ENCODE data around the gene PTPRR.

The PTPRR gene

GRCh38 chr12:70609203-70609602 is 311.3 kb downstream of the PTPRR start:
- Mint-ChIP-seq H3K4me3 (no peak overlapping the region), H3K36me3 (ENCODE audit: low read depth) (no peaks in the 10 kb centered on the region), H3K27me3 (ENCODE audit: low read depth) (peaks cover 51% of the 10 kb centered on the region)

GRCh38 chr12:70608184-70608583 is 312.4 kb downstream of the PTPRR start:
- H3K36me3 Mint-ChIP-seq (ENCODE audit: low read depth) = no peaks in the 10 kb centered on the region
- H3K27me3 Mint-ChIP-seq (ENCODE audit: low read depth) = peaks cover 45% of the 10 kb centered on the region
- H3K27ac Mint-ChIP-seq = no peak overlapping the region
- no peaks in the 10 kb centered on the region for H3K9me3 Mint-ChIP-seq
- no peak overlapping the region for H3K4me3 Mint-ChIP-seq
- no peaks in the 10 kb centered on the region for H3K4me1 Mint-ChIP-seq (ENCODE audit: low read depth)

More at GRCh38 chr12:70609203-70609602, 311.3 kb downstream of the PTPRR start:
- no peaks in the 10 kb centered on the region for H3K4me1 Mint-ChIP-seq (ENCODE audit: low read depth)
- no peak overlapping the region for H3K27ac Mint-ChIP-seq
- H3K9me3 Mint-ChIP-seq = no peaks in the 10 kb centered on the region

DNA sequence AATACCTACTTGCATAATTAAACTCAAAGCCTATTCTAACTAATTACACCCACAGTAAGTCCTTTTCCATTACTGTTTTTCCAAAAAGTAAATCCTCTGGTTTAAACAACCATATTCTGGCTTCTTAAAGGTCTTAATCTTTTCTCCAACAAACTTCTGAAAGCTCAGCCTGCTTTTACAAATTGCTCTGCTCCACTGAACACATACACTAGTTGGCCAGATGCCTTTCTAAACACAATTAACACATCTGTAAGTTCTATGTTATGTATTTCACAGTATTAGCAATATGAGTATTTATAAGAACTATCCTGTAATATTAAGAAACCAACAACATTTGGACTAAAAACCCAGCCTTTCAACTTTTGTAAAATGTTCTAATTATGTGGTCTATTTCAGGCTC is 313.4 kb downstream of the PTPRR start:
- H3K27me3 Mint-ChIP-seq (ENCODE audit: low read depth) = peaks cover 37% of the 10 kb centered on the region
- H3K9me3 Mint-ChIP-seq = no peaks in the 10 kb centered on the region
- no peaks in the 10 kb centered on the region for H3K36me3 Mint-ChIP-seq (ENCODE audit: low read depth)
- no peak overlapping the region for H3K4me3 Mint-ChIP-seq
- H3K4me1 Mint-ChIP-seq (ENCODE audit: low read depth) = no peaks in the 10 kb centered on the region
- H3K27ac Mint-ChIP-seq = no peak overlapping the region

- Mint-ChIP-seq H3K27ac (no peak overlapping the region), H3K9me3 (no peaks in the 10 kb centered on the region), H3K36me3 (ENCODE audit: low read depth) (no peaks in the 10 kb centered on the region), H3K4me1 (ENCODE audit: low read depth) (no peaks in the 10 kb centered on the region), H3K27me3 (ENCODE audit: low read depth) (peaks cover 29% of the 10 kb centered on the region), H3K4me3 (no peak overlapping the region)
These were observed 314.6 kb downstream of the PTPRR start for GRCh38 chr12:70605976-70606375.

DNA sequence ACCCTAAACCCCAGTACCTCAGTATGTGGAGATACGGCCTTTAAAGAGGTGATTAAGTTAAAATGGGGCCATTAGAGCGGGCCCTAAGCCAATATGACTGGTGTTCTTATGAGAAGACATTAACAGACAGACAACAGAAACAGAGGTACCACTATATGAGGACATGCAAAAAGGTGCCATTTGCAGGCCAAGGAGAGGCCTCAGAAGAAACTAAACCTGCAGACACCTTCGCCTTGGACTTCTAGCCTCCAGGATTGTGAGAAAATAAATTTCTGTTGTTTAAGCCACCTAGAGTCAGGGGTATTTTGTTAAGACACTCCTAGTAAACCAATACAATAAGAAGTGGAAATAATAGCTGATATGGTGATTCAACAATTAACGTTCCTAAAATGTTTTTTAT is 315.9 kb downstream of the PTPRR start:
- no peaks in the 10 kb centered on the region for H3K4me1 Mint-ChIP-seq (ENCODE audit: low read depth)
- no peaks in the 10 kb centered on the region for H3K36me3 Mint-ChIP-seq (ENCODE audit: low read depth)
- peaks cover 20% of the 10 kb centered on the region for H3K27me3 Mint-ChIP-seq (ENCODE audit: low read depth)
- H3K27ac Mint-ChIP-seq = no peak overlapping the region
- no peaks in the 10 kb centered on the region for H3K9me3 Mint-ChIP-seq
- H3K4me3 Mint-ChIP-seq = no peak overlapping the region

DNA sequence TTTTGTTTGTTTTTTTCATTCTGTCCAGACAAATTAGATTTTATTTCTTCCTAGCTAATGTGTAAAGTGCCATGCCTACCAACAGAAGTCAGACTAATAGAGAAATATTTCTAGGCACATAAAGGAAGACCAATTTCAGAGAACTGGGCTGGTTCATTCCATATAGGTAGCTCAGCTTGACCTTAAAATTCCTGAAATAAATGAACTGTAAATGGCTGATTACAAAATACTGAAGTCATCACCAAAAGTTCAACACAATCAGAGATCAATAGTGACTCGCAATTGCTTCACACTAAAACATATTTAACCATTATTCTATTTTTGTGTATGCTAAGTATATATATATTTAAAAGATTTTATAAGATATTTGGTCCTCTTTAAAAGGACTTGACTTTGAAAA is 317.5 kb downstream of the PTPRR start:
- Mint-ChIP-seq H3K9me3 (no peaks in the 10 kb centered on the region), H3K36me3 (ENCODE audit: low read depth) (no peaks in the 10 kb centered on the region), H3K27ac (no peak overlapping the region), H3K4me1 (ENCODE audit: low read depth) (no peaks in the 10 kb centered on the region), H3K4me3 (no peak overlapping the region), H3K27me3 (ENCODE audit: low read depth) (peaks cover 4% of the 10 kb centered on the region)

DNA sequence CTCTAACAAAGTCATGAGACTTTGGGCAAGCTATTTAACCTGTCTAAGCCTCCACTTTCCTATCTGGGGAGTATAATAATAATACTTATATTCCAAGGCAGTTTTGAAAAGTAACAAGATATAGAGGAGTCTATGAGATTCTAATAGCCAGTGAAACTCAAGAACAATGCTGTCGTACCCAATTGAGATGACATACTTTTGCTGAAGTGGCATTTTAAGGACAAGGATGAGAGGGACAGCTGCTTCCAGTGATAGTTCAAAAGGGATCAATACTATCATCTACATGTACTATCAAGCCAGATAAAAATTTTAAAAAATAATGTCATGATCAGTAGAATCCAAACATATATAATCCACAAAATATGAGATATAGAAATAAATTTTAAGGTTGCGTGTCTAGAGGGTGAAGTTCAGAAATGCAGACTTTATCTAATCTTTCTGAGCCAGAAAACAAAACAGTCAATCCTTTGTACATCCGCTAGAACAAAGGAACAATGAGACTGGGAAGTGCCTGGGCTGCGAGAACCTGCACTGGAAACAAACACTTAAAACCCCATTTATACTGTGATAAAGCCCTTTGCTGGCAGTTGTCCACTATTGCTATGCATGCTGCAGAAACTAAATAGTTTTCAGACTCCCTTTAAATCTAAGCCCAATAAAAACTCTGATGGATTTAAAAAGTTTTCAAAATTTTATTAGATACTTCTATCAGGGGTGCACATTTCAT is 321.9 kb downstream of the PTPRR start:
- Mint-ChIP-seq H3K4me3 (no peak overlapping the region), H3K36me3 (ENCODE audit: low read depth) (no peaks in the 10 kb centered on the region), H3K4me1 (ENCODE audit: low read depth) (no peaks in the 10 kb centered on the region), H3K27me3 (ENCODE audit: low read depth) (no peaks in the 10 kb centered on the region), H3K27ac (no peak overlapping the region), H3K9me3 (no peaks in the 10 kb centered on the region)

DNA sequence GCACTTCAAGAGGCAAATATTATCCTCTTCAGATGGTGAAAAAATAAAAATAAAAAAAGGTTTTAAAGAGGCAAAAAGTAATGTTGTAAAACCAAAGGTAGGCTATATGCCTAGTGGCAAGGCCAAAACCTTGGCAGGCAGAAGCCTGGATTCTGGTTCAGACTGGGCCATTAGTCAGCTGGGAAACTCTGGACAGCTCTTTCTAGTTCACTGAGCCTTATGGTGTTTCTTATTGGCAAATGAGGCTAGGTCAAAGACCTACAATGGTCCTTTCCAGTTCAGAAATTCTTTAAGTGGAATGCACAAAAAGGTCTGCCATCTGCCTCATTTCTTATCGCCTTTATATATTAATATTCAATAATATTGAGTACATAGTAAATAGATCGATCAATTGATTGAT is 327.9 kb downstream of the PTPRR start:
- peaks cover 3% of the 10 kb centered on the region for H3K27me3 Mint-ChIP-seq (ENCODE audit: low read depth)
- no peaks in the 10 kb centered on the region for H3K4me1 Mint-ChIP-seq (ENCODE audit: low read depth)
- no peak overlapping the region for H3K27ac Mint-ChIP-seq
- H3K9me3 Mint-ChIP-seq = no peaks in the 10 kb centered on the region
- no peak overlapping the region for H3K4me3 Mint-ChIP-seq
- no peaks in the 10 kb centered on the region for H3K36me3 Mint-ChIP-seq (ENCODE audit: low read depth)

GRCh38 chr12:70590549-70591226 is 329.9 kb downstream of the PTPRR start:
- peaks cover 3% of the 10 kb centered on the region for H3K27me3 Mint-ChIP-seq (ENCODE audit: low read depth)
- no peaks in the 10 kb centered on the region for H3K36me3 Mint-ChIP-seq (ENCODE audit: low read depth)
- no peak overlapping the region for H3K27ac Mint-ChIP-seq
- H3K9me3 Mint-ChIP-seq = no peaks in the 10 kb centered on the region
- no peaks in the 10 kb centered on the region for H3K4me1 Mint-ChIP-seq (ENCODE audit: low read depth)
- H3K4me3 Mint-ChIP-seq = no peak overlapping the region

- no peaks in the 10 kb centered on the region for H3K9me3 Mint-ChIP-seq
- H3K4me3 Mint-ChIP-seq = no peak overlapping the region
- no peaks in the 10 kb centered on the region for H3K4me1 Mint-ChIP-seq (ENCODE audit: low read depth)
- H3K36me3 Mint-ChIP-seq (ENCODE audit: low read depth) = no peaks in the 10 kb centered on the region
- peaks cover 3% of the 10 kb centered on the region for H3K27me3 Mint-ChIP-seq (ENCODE audit: low read depth)
- no peak overlapping the region for H3K27ac Mint-ChIP-seq
These were observed 330.5 kb downstream of the PTPRR start for GRCh38 chr12:70590051-70590450.

Data from T-helper 1 cell treated with Interleukin-12 subunit alpha and Interleukin-12 subunit beta and Interleukin-4 antibody, amounts not matched to agents 30 μg/mL and 1 μg/mL, for 36 hours (primary cell).